ENCODE data around the gene C19orf12.

The C19orf12 gene

GRCh38 chr19:29662604-29663404 is 52.3 kb downstream of the C19orf12 start:
- DNase-seq (ENCODE audit: low spot score), result peak; percentile 75

- no peak for DNase-seq (ENCODE audit: low spot score)
Observed at GRCh38 chr19:29662278-29662603, 52.8 kb downstream of the C19orf12 start.

- DNase-seq (ENCODE audit: low spot score), result no peak
Observed at GRCh38 chr19:29660835-29661234, 54.2 kb downstream of the C19orf12 start.

- no peak for DNase-seq (ENCODE audit: low spot score)
Observed at GRCh38 chr19:29658221-29658991, 56.7 kb downstream of the C19orf12 start.

GRCh38 chr19:29655648-29656335 is 59.3 kb downstream of the C19orf12 start:
- DNase-seq (ENCODE audit: low spot score), result no peak

GRCh38 chr19:29653398-29653797 is 61.7 kb downstream of the C19orf12 start:
- no peak for DNase-seq (ENCODE audit: low spot score)

GRCh38 chr19:29651622-29652394 is 63.3 kb downstream of the C19orf12 start:
- DNase-seq (ENCODE audit: low spot score), result no peak

GRCh38 chr19:29650772-29651387 is 64.2 kb downstream of the C19orf12 start:
- no peak for DNase-seq (ENCODE audit: low spot score)

All from kidney tubule cell (primary cell).